HG02973 (cell line): Measurements from ENCODE around the gene SPRN.
"Not testable (repeated sequence)": the region's sequence is repeated elsewhere in the genome, so short reads cannot be mapped to it uniquely, and the experiment has no call there.

Experiments
- ATAC-seq: cut with Tn5 transposase; IDR thresholded peaks from one replicate; pipeline ENCODE4 v1.9.1; 2021; ENCODE audit warnings: moderate library complexity; ENCODE audit not compliant: unreplicated experiment

The SPRN gene

GRCh38 chr10:133440633-133441285 lies 16.3 kb upstream of the SPRN start:
- no peak for ATAC-seq

- no peak for ATAC-seq
Measured at GRCh38 chr10:133439517-133440461, 15.4 kb upstream of the SPRN start.

- ATAC-seq = no peak
Measured at GRCh38 chr10:133438711-133439273, 14.4 kb upstream of the SPRN start.

GRCh38 chr10:133432789-133433188 lies 8.4 kb upstream of the SPRN start:
- not testable (repeated sequence) for ATAC-seq

- not testable (repeated sequence) for ATAC-seq
Measured at GRCh38 chr10:133431888-133432613, 7.6 kb upstream of the SPRN start.

GRCh38 chr10:133429571-133429970 lies 5.1 kb upstream of the SPRN start:
- ATAC-seq = not testable (repeated sequence)

GRCh38 chr10:133424102-133424501 lies 323 bp downstream of the SPRN start:
- not testable (repeated sequence) for ATAC-seq

GRCh38 chr10:133422807-133423771 lies 1.3 kb downstream of the SPRN start:
- no peak for ATAC-seq

- no peak for ATAC-seq
Measured at GRCh38 chr10:133422223-133422806, 2.1 kb downstream of the SPRN start.

- no peak for ATAC-seq
Measured at GRCh38 chr10:133421336-133422222, 2.8 kb downstream of the SPRN start.

GRCh38 chr10:133420579-133420978 lies 3.8 kb downstream of the SPRN start:
- ATAC-seq = no peak

- no peak for ATAC-seq
Measured at GRCh38 chr10:133420028-133420427, 4.4 kb downstream of the SPRN start.

- ATAC-seq = no peak
Measured at GRCh38 chr10:133419211-133419950, 5.0 kb downstream of the SPRN start.

GRCh38 chr10:133418289-133418993 lies 6.0 kb downstream of the SPRN start:
- no peak for ATAC-seq

GRCh38 chr10:133415752-133416151 lies 8.7 kb downstream of the SPRN start:
- no peak for ATAC-seq

- not testable (repeated sequence) for ATAC-seq
Measured at GRCh38 chr10:133414401-133414800, 10.0 kb downstream of the SPRN start.

- ATAC-seq = no peak
Measured at GRCh38 chr10:133412381-133412711, 12.1 kb downstream of the SPRN start.
